ENCODE measurements around the gene KIF3A. TPM values are rescaled to one million over a fixed set of nuclear protein-coding genes. Genes with fewer than 3 reads are reported as not detected.

The KIF3A gene
- total and polyA plus RNA-seq, 2 of the 8 experiments (the other 6 are each of a cell fraction or from before 2014, with no cell fraction given), result 3.1 to 13.1 TPM

GRCh38 chr5:132678735-132679134 is 58.6 kb downstream of the KIF3A start:
- Histone ChIP-seq H4K5ac (ENCODE audit: insufficient read length, low read depth, low read length) (no peak overlapping the region), H2BK15ac (ENCODE audit: low read length) (no peak overlapping the region), H3K18ac (ENCODE audit: extremely low read depth, low read length) (no peak overlapping the region), H3K9ac (replicated peaks in 1 of 4; ENCODE audit: extremely low read depth in 1 of 4, low read depth in 3 of 4, low read length in 3 of 4) (no peak overlapping the region), H3K4me2 (ENCODE audit: insufficient read depth in 1 of 2, low read depth in 2 of 2, low read length in 2 of 2) (no peak overlapping the region), H4K20me1 (replicated peaks in 1 of 2; ENCODE audit: control insufficient read depth in 1 of 2, insufficient read depth in 2 of 2, low read length in 2 of 2) (no peaks in the 10 kb centered on the region), H3K9me3 (ENCODE audit: insufficient read depth in 2 of 2, low read depth in 1 of 2, low read length in 1 of 2) (no peaks in the 10 kb centered on the region), H4K8ac (ENCODE audit: extremely low read depth, insufficient read depth, low read length) (no peak overlapping the region), H2BK12ac (ENCODE audit: low read depth, low read length) (no peak overlapping the region), H2BK20ac (ENCODE audit: low read length) (no peak overlapping the region), H3K27ac (ENCODE audit: low read depth, low read length) (no peak overlapping the region), H2AFZ (ENCODE audit: low read length) (no peak overlapping the region), H3K4ac (replicated peaks; ENCODE audit: insufficient read length, low read depth, low read length) (no peak overlapping the region), H2BK120ac (replicated peaks; ENCODE audit: low read depth, low read length) (no peak overlapping the region), H3K14ac (ENCODE audit: insufficient read length) (no peak overlapping the region), H3K36me3 (ENCODE audit: control insufficient read depth in 2 of 4, insufficient read depth in 4 of 4, low read length in 3 of 4) (no peaks in the 10 kb centered on the region), H3K79me2 (ENCODE audit: control insufficient read depth in 1 of 2, insufficient read depth in 2 of 2, low read length in 2 of 2) (no peaks in the 10 kb centered on the region), H3K23me2 (ENCODE audit: low read depth, low read length) (no peaks in the 10 kb centered on the region; the same call in 1 of the 2 replicates), H3K4me1 (replicated peaks in 1 of 4; ENCODE audit: control insufficient read depth in 3 of 4, insufficient read depth in 4 of 4, low read length in 3 of 4) (no peaks in the 10 kb centered on the region), H3K27me3 (replicated peaks in 1 of 4; ENCODE audit: control insufficient read depth in 3 of 4, extremely low read depth in 1 of 4, insufficient read depth in 3 of 4, low read length in 3 of 4) (no peaks in the 10 kb centered on the region), H3K23ac (ENCODE audit: insufficient read length) (no peak overlapping the region), H2BK5ac (ENCODE audit: low read depth, low read length) (no peak overlapping the region), H3K56ac (replicated peaks; ENCODE audit: insufficient read length, low read depth, low read length) (no peak overlapping the region), H3K79me1 (ENCODE audit: low read depth, low read length) (no peaks in the 10 kb centered on the region), H2AK5ac (ENCODE audit: low read depth, low read length) (no peak overlapping the region), H4K91ac (replicated peaks; ENCODE audit: insufficient read length, low read length) (no peak overlapping the region), H3K4me3 (ENCODE audit: extremely low read depth in 1 of 4, insufficient read depth in 2 of 4, low read depth in 3 of 4, low read length in 4 of 4) (no peak overlapping the region)
- 100% methylated on average over 1 of the region's 1 CpG; no CpG with 5 or more reads in 1 of the 2 experiments for WGBS, 2 experiments (ENCODE audit: extremely low coverage in 1 of 2, insufficient coverage in 1 of 2, insufficient read length in 1 of 2, insufficient replicate concordance in 2 of 2, low coverage in 1 of 2, low lambda C conversion rate in 2 of 2, missing lambda C conversion rate in 1 of 2)
- POLR2A ChIA-PET (ENCODE audit: partially characterized antibody), result no interaction called here
- CTCF ChIA-PET (ENCODE audit: partially characterized antibody), result interaction anchor here (0.6 to 5.6 kb wide), 16 partner anchors 9 to 181 kb away, joined by 3 to 23 read pairs (median 4); partner anchors contain the start of gene IL13
- DNase-seq (ENCODE audit: low read depth in 1 of 2, low spot score in 2 of 2), result no peak
- no peak for TF ChIP-seq YY1 (IDR thresholded peaks at IDR 0.05; ENCODE audit: low read depth, low read length)
- TF ChIP-seq JUND (IDR thresholded peaks at IDR 0.05; ENCODE audit: low read length), result no peak
- TF ChIP-seq MAFK (IDR thresholded peaks at IDR 0.05; ENCODE audit: low read depth, low read length), result no peak
- no peak for TF ChIP-seq BACH1 (IDR thresholded peaks at IDR 0.05; ENCODE audit: low read length)
- TF ChIP-seq RFX5 (IDR thresholded peaks at IDR 0.05; ENCODE audit: borderline replicate concordance, low read depth, low read length), result no peak
- FAIRE-seq, result no peak
